PC-9 (cell line): ENCODE measurements around the gene KCNMB2. TPM values are rescaled to one million over a fixed set of nuclear protein-coding genes. Genes with fewer than 3 reads are reported as not detected.

Experiments
- BruUV-seq: library from RNA; stranded (reverse); fragments of 400-500 nt; replicated peaks from 2 replicates; lab custom pipeline; 2021; lab: Mats Ljungman, UMichigan
- CTCF ChIA-PET: fragments of 300-600 bp; sonication (Branson Sonifier 250); formaldehyde crosslinking; loops from one replicate; lab custom pipeline; 2022; ENCODE audit warnings: antibody characterized with exemption; lab: Charles Lee
- POLR2A ChIA-PET: fragments of 300-600 bp; sonication (Branson Sonifier 250); formaldehyde crosslinking; loops from one replicate; lab custom pipeline; 2022; ENCODE audit warnings: antibody characterized with exemption; ENCODE audit not compliant: unreplicated experiment; lab: Charles Lee
- DNase-seq, 2 experiments: peaks; one replicate each; pipeline versions ENCODE4 v3.0.0 to v3.0.0-alpha.2; 2015 to 2022; ENCODE audit warnings: mixed read lengths in 1 of 2
- H2AFZ ChIP-seq: fragments of 200-600 bp; sonication (generic); 2 replicates; pipeline ENCODE4 v1.8.1; 2017; ENCODE audit warnings: antibody characterized with exemption
- H3F3A ChIP-seq: fragments of 200-600 bp; sonication (generic); 2 replicates; pipeline ENCODE4 v1.8.1; 2017; ENCODE audit warnings: antibody characterized with exemption, mild to moderate bottlenecking, low read depth; ENCODE audit not compliant: insufficient read depth
- H3K27ac ChIP-seq: fragments of 200-600 bp; sonication (generic); 2 replicates; pipeline ENCODE4 v1.6.1; 2016; ENCODE audit warnings: mixed run types
- H3K27me3 ChIP-seq: fragments of 200-600 bp; sonication (generic); 2 replicates; pipeline ENCODE4 v1.6.1; 2016; ENCODE audit warnings: low read depth, mixed run types; ENCODE audit not compliant: insufficient read depth
- H3K36me3 ChIP-seq: fragments of 200-600 bp; sonication (generic); 2 replicates; pipeline ENCODE4 v1.6.1; 2016; ENCODE audit warnings: low read depth, mixed run types
- H3K4me1 ChIP-seq: fragments of 200-600 bp; sonication (generic); replicated peaks from 2 replicates; pipeline ENCODE4 v1.6.1; 2016; ENCODE audit warnings: mixed run types; ENCODE audit not compliant: insufficient read depth
- H3K4me2 ChIP-seq: fragments of 200-600 bp; sonication (generic); 2 replicates; pipeline ENCODE4 v1.6.1; 2017; ENCODE audit warnings: mixed run types
- H3K4me3 ChIP-seq: fragments of 200-600 bp; sonication (generic); 2 replicates; pipeline ENCODE4 v1.6.1; 2016; ENCODE audit warnings: mixed run types
- H3K79me2 ChIP-seq: fragments of 200-600 bp; sonication (generic); 2 replicates; pipeline ENCODE4 v1.6.1; 2017; ENCODE audit warnings: low read depth, mixed run types
- H3K9me2 ChIP-seq: fragments of 200-600 bp; sonication (generic); 2 replicates; pipeline ENCODE4 v1.8.1; 2017; ENCODE audit warnings: mild to moderate bottlenecking; ENCODE audit not compliant: insufficient read depth
- H3K9me3 ChIP-seq: fragments of 200-600 bp; sonication (generic); 2 replicates; pipeline ENCODE4 v1.8.1; 2016; ENCODE audit warnings: low read depth; ENCODE audit not compliant: insufficient read depth
- H4K20me1 ChIP-seq: fragments of 200-600 bp; sonication (generic); 2 replicates; pipeline ENCODE4 v1.8.1; 2017; ENCODE audit not compliant: insufficient read depth
- CTCF ChIP-seq: fragments of 200-600 bp; sonication (generic); conservative IDR thresholded peaks from 2 replicates; pipeline ENCODE4 v1.6.1; 2017; ENCODE audit warnings: mixed run types, antibody characterized with exemption, mild to moderate bottlenecking, moderate library complexity
- EZH2 ChIP-seq: fragments of 200-600 bp; sonication (generic); IDR thresholded peaks from 2 replicates; pipeline ENCODE4 v1.8.0; 2017; ENCODE audit warnings: antibody characterized with exemption, low read depth
- intact Hi-C: fragments of 100-400 bp; cut with micrococcal nuclease; formaldehyde crosslinking; loops from one replicate; pipeline ENCODE4 v1.10.0; 2022; ENCODE audit not compliant: unreplicated experiment
- total RNA-seq: library from RNA; stranded (reverse); gene quantifications from 2 replicates; pipeline ENCODE4 v1.2.3, GENCODE V29; 2021

KCNMB2 gene
- total RNA-seq, 1 experiment from 2014 or later: not detected

- TF ChIP-seq EZH2: no peak
- TF ChIP-seq CTCF: no peak
- POLR2A ChIA-PET: no interaction called here
- Histone ChIP-seq H3K9me3 (no peaks in the 10 kb centered on the region), H3K36me3 (no peaks in the 10 kb centered on the region), H3K27ac (no peak overlapping the region), H3K79me2 (no peaks in the 10 kb centered on the region), H3K4me1 (no peaks in the 10 kb centered on the region), H4K20me1 (no peaks in the 10 kb centered on the region), H3F3A (no peaks in the 10 kb centered on the region), H3K4me2 (no peak overlapping the region), H2AFZ (no peak overlapping the region), H3K4me3 (no peak overlapping the region), H3K27me3 (no peaks in the 10 kb centered on the region), H3K9me2 (no peaks in the 10 kb centered on the region)
- CTCF ChIA-PET: no interaction called here
- DNase-seq: no peak
- intact Hi-C loops: no loop called here
- no TSS peak for BruUV-seq
These were observed 311.0 kb downstream of the KCNMB2 start for GRCh38 chr3:178847190-178847589.

GRCh38 chr3:178849199-178849910 lies 313.1 kb downstream of the KCNMB2 start:
- TF ChIP-seq CTCF: no peak
- TF ChIP-seq EZH2: no peak
- no peak for DNase-seq
- Histone ChIP-seq H2AFZ (no peak overlapping the region), H3F3A (no peaks in the 10 kb centered on the region), H3K27me3 (no peaks in the 10 kb centered on the region), H3K4me2 (no peak overlapping the region), H4K20me1 (no peaks in the 10 kb centered on the region), H3K9me3 (no peaks in the 10 kb centered on the region), H3K4me1 (no peaks in the 10 kb centered on the region), H3K79me2 (no peaks in the 10 kb centered on the region), H3K36me3 (no peaks in the 10 kb centered on the region), H3K4me3 (no peak overlapping the region), H3K9me2 (no peaks in the 10 kb centered on the region), H3K27ac (no peak overlapping the region)
- no TSS peak for BruUV-seq
- ChIA-PET CTCF (no interaction called here), POLR2A (no interaction called here)
- intact Hi-C loops: no loop called here

- H3F3A ChIP-seq: no peaks in the 10 kb centered on the region
- ChIA-PET POLR2A (no interaction called here), CTCF (no interaction called here)
- no peaks in the 10 kb centered on the region for H3K79me2 ChIP-seq
- H2AFZ ChIP-seq: no peak overlapping the region
- no peak for DNase-seq
- H4K20me1 ChIP-seq: no peaks in the 10 kb centered on the region
- H3K9me3 ChIP-seq: no peaks in the 10 kb centered on the region
- H3K9me2 ChIP-seq: no peaks in the 10 kb centered on the region
- TF ChIP-seq CTCF (no peak), EZH2 (no peak)
- H3K36me3 ChIP-seq: no peaks in the 10 kb centered on the region
- intact Hi-C loops: no loop called here
- no peak overlapping the region for H3K27ac ChIP-seq
- BruUV-seq: no TSS peak
- no peaks in the 10 kb centered on the region for H3K27me3 ChIP-seq
- no peaks in the 10 kb centered on the region for H3K4me1 ChIP-seq
- H3K4me2 ChIP-seq: no peak overlapping the region
- no peak overlapping the region for H3K4me3 ChIP-seq
These were observed 314.4 kb downstream of the KCNMB2 start for GRCh38 chr3:178850450-178851190.
